HUES48 (cell line): ENCODE measurements around the gene PCNP.
A peak's percentile ranks its signal among the peaks of the same experiment; 100 is the strongest.
"Not testable (repeated sequence)": the region's sequence is repeated elsewhere in the genome, so short reads cannot be mapped to it uniquely, and the experiment has no call there.

Experiments
- H3K27ac ChIP-seq: one replicate; pipeline ENCODE4 v1.7.0; 2013; ENCODE audit warnings: low read depth, low read length, inconsistent platforms
- H3K27me3 ChIP-seq: 2 replicates; pipeline ENCODE4 v1.6.1; 2013; ENCODE audit warnings: mild to moderate bottlenecking, low read length; ENCODE audit not compliant: control insufficient read depth, insufficient read depth
- H3K36me3 ChIP-seq: 2 replicates; pipeline ENCODE4 v1.6.1; 2013; ENCODE audit warnings: low read length; ENCODE audit not compliant: control insufficient read depth, insufficient read depth
- H3K4me1 ChIP-seq: 2 replicates; pipeline ENCODE4 v1.6.1; 2013; ENCODE audit warnings: mild to moderate bottlenecking, low read length; ENCODE audit not compliant: control insufficient read depth, insufficient read depth
- H3K4me3 ChIP-seq: 2 replicates; pipeline ENCODE4 v1.5.1; 2013; ENCODE audit warnings: mild to moderate bottlenecking, low read depth, low read length
- H3K9ac ChIP-seq: 2 replicates; pipeline ENCODE4 v1.6.1; 2013; ENCODE audit warnings: mild to moderate bottlenecking, low read depth, low read length, moderate library complexity
- H3K9me3 ChIP-seq: 2 replicates; pipeline ENCODE4 v1.6.1; 2013; ENCODE audit warnings: low read length; ENCODE audit not compliant: control insufficient read depth, insufficient read depth

The PCNP gene

GRCh38 chr3:101571028-101571895 lies 2.7 kb upstream of the PCNP start:
- Histone ChIP-seq H3K9ac (no peak overlapping the region), H3K27ac (no peak overlapping the region), H3K9me3 (no peaks in the 10 kb centered on the region), H3K4me1 (peaks cover 13% of the 10 kb centered on the region; the same call in 1 of the 2 replicates), H3K27me3 (no peaks in the 10 kb centered on the region), H3K36me3 (peaks cover 8% of the 10 kb centered on the region), H3K4me3 (no peak overlapping the region)

GRCh38 chr3:101574388-101575112 lies 570 bp downstream of the PCNP start:
- Histone ChIP-seq H3K36me3 (peaks cover 28% of the 10 kb centered on the region), H3K4me3 (peak overlapping the region; percentile 82), H3K9ac (peak overlapping the region; percentile 99), H3K27ac (peak overlapping the region; percentile 92), H3K27me3 (no peaks in the 10 kb centered on the region), H3K4me1 (peaks cover 13% of the 10 kb centered on the region; the same call in 1 of the 2 replicates), H3K9me3 (no peaks in the 10 kb centered on the region)

- Histone ChIP-seq H3K27me3 (no peaks in the 10 kb centered on the region), H3K9ac (no peak overlapping the region), H3K36me3 (peaks cover 42% of the 10 kb centered on the region), H3K27ac (no peak overlapping the region), H3K9me3 (no peaks in the 10 kb centered on the region), H3K4me1 (peaks cover 13% of the 10 kb centered on the region; the same call in 1 of the 2 replicates), H3K4me3 (no peak overlapping the region)
These were observed 3.3 kb downstream of the PCNP start for GRCh38 chr3:101577286-101577685.

GRCh38 chr3:101588616-101589015 lies 14.6 kb downstream of the PCNP start:
- no peak overlapping the region for H3K9ac ChIP-seq
- no peaks in the 10 kb centered on the region for H3K4me1 ChIP-seq
- H3K4me3 ChIP-seq: no peak overlapping the region
- no peaks in the 10 kb centered on the region for H3K27me3 ChIP-seq
- no peaks in the 10 kb centered on the region for H3K9me3 ChIP-seq
- H3K27ac ChIP-seq: no peak overlapping the region
- H3K36me3 ChIP-seq: peaks cover 89% of the 10 kb centered on the region

- Histone ChIP-seq H3K9ac (no peak overlapping the region), H3K4me1 (no peaks in the 10 kb centered on the region), H3K4me3 (no peak overlapping the region), H3K27ac (no peak overlapping the region), H3K36me3 (peaks cover 80% of the 10 kb centered on the region), H3K9me3 (no peaks in the 10 kb centered on the region), H3K27me3 (no peaks in the 10 kb centered on the region)
These were observed 17.1 kb downstream of the PCNP start for GRCh38 chr3:101591071-101591470.

GRCh38 chr3:101602731-101603130 lies 28.8 kb downstream of the PCNP start:
- H3K27ac ChIP-seq: no peak overlapping the region

GRCh38 chr3:101603184-101603583 lies 29.2 kb downstream of the PCNP start:
- Histone ChIP-seq H3K4me1 (no peaks in the 10 kb centered on the region), H3K9me3 (no peaks in the 10 kb centered on the region), H3K4me3 (no peak overlapping the region), H3K27me3 (no peaks in the 10 kb centered on the region), H3K27ac (no peak overlapping the region), H3K9ac (no peak overlapping the region), H3K36me3 (no peaks in the 10 kb centered on the region)

More at GRCh38 chr3:101602731-101603130, 28.8 kb downstream of the PCNP start:
- no peak overlapping the region for H3K4me3 ChIP-seq
- H3K4me1 ChIP-seq: no peaks in the 10 kb centered on the region
- H3K9me3 ChIP-seq: no peaks in the 10 kb centered on the region
- no peaks in the 10 kb centered on the region for H3K27me3 ChIP-seq
- no peaks in the 10 kb centered on the region for H3K36me3 ChIP-seq
- H3K9ac ChIP-seq: no peak overlapping the region

- not testable (repeated sequence) for H3K36me3 ChIP-seq, H3K9ac ChIP-seq, H3K9me3 ChIP-seq, H3K4me1 ChIP-seq, H3K27me3 ChIP-seq, H3K4me3 ChIP-seq
- H3K27ac ChIP-seq: peak overlapping the region; percentile 35
These were observed 31.4 kb downstream of the PCNP start for GRCh38 chr3:101605398-101605797.

GRCh38 chr3:101611023-101611422 lies 37.0 kb downstream of the PCNP start:
- H3K9me3 ChIP-seq: no peaks in the 10 kb centered on the region
- no peak overlapping the region for H3K4me3 ChIP-seq
- no peaks in the 10 kb centered on the region for H3K36me3 ChIP-seq
- H3K27ac ChIP-seq: no peak overlapping the region
- no peak overlapping the region for H3K9ac ChIP-seq
- H3K4me1 ChIP-seq: no peaks in the 10 kb centered on the region
- no peaks in the 10 kb centered on the region for H3K27me3 ChIP-seq

- H3K36me3 ChIP-seq, H3K9me3 ChIP-seq, H3K4me3 ChIP-seq, H3K9ac ChIP-seq, H3K27ac ChIP-seq, H3K27me3 ChIP-seq, H3K4me1 ChIP-seq: not testable (repeated sequence)
These were observed 39.0 kb downstream of the PCNP start for GRCh38 chr3:101613014-101613413.

GRCh38 chr3:101615525-101615924 lies 41.5 kb downstream of the PCNP start:
- Histone ChIP-seq H3K4me1 (no peaks in the 10 kb centered on the region), H3K4me3 (no peak overlapping the region), H3K9me3 (no peaks in the 10 kb centered on the region), H3K36me3 (no peaks in the 10 kb centered on the region), H3K27me3 (no peaks in the 10 kb centered on the region), H3K9ac (no peak overlapping the region), H3K27ac (no peak overlapping the region)
